Keratinocyte (primary cell): ENCODE results near the gene MFAP4. TPM values are rescaled to one million over a fixed set of nuclear protein-coding genes. Genes with fewer than 3 reads are reported as not detected.

Experiments
- DNase-seq: peaks from one replicate; pipeline ENCODE4 v3.0.0-alpha.2; 2011; ENCODE audit warnings: low read depth, missing footprints, low spot score
- FAIRE-seq: peaks from 2 replicates; lab custom pipeline; 2011; peaks lifted over from hg19 to GRCh38; lab: Jason Lieb, UNC
- H2AFZ ChIP-seq: 2 replicates; pipeline ENCODE4 v1.6.0; 2012; ENCODE audit warnings: low read length, control low read depth, inconsistent platforms; ENCODE audit not compliant: control insufficient read depth
- H3K27ac ChIP-seq: 2 replicates; pipeline ENCODE4 v1.5.1; 2011; ENCODE audit warnings: low read length; ENCODE audit not compliant: control insufficient read depth, insufficient read depth
- H3K27me3 ChIP-seq: 3 replicates; pipeline ENCODE4 v1.6.0; 2011; ENCODE audit warnings: low read length; ENCODE audit not compliant: control insufficient read depth, insufficient read depth; ENCODE audit errors: extremely low read depth
- H3K36me3 ChIP-seq, 2 experiments: 2 replicates in 1 of 2; 3 replicates in 1 of 2; pipeline ENCODE4 v1.5.1; 2011; ENCODE audit warnings: low read length in 2 of 2, mild to moderate bottlenecking in 1 of 2; ENCODE audit not compliant: control insufficient read depth in 2 of 2, insufficient read depth in 2 of 2; ENCODE audit errors: extremely low read depth in 1 of 2
- H3K4me1 ChIP-seq: 3 replicates; pipeline ENCODE4 v1.5.1; 2011; ENCODE audit warnings: low read length; ENCODE audit not compliant: control insufficient read depth, insufficient read depth; ENCODE audit errors: extremely low read depth
- H3K4me2 ChIP-seq: 3 replicates; pipeline ENCODE4 v1.6.0; 2011; ENCODE audit warnings: low read depth, low read length; ENCODE audit not compliant: control insufficient read depth, insufficient read depth; ENCODE audit errors: extremely low read depth
- H3K4me3 ChIP-seq, 3 experiments: fragments of 200-600 bp in 1 of 3; sonication (generic) in 1 of 3; 2 replicates in 2 of 3; 3 replicates in 1 of 3; pipeline ENCODE4 v1.5.1; 2011 to 2016; ENCODE audit warnings: low read length in 3 of 3, mild to moderate bottlenecking in 3 of 3, control low read depth in 2 of 3, inconsistent platforms in 1 of 3, low read depth in 1 of 3, mixed read lengths in 1 of 3, mixed run types in 1 of 3, moderate library complexity in 1 of 3; ENCODE audit not compliant: control insufficient read depth in 2 of 3, insufficient read depth in 2 of 3; ENCODE audit errors: extremely low read depth in 1 of 3
- H3K79me2 ChIP-seq: 2 replicates; pipeline ENCODE4 v1.6.0; 2012; ENCODE audit warnings: low read length; ENCODE audit not compliant: control insufficient read depth, insufficient read depth
- H3K9ac ChIP-seq: 3 replicates; pipeline ENCODE4 v1.6.0; 2011; ENCODE audit warnings: low read length; ENCODE audit not compliant: control insufficient read depth, insufficient read depth; ENCODE audit errors: extremely low read depth
- H3K9me1 ChIP-seq: 3 replicates; pipeline ENCODE4 v1.6.0; 2011; ENCODE audit warnings: low read length; ENCODE audit not compliant: control insufficient read depth, insufficient read depth; ENCODE audit errors: extremely low read depth
- H3K9me3 ChIP-seq: 2 replicates; pipeline ENCODE4 v1.5.1; 2012; ENCODE audit warnings: low read depth, low read length; ENCODE audit not compliant: control insufficient read depth
- H4K20me1 ChIP-seq: 3 replicates; pipeline ENCODE4 v1.6.0; 2011; ENCODE audit warnings: low read length; ENCODE audit not compliant: control insufficient read depth, insufficient read depth; ENCODE audit errors: extremely low read depth
- CTCF ChIP-seq, 3 experiments: IDR thresholded peaks in 1 of 3; conservative IDR thresholded peaks in 1 of 3; optimal IDR thresholded peaks in 1 of 3; 2 replicates in 2 of 3; 3 replicates in 1 of 3; pipeline versions ENCODE3 to v1.5.1; 2011; ENCODE audit warnings: low read length in 3 of 3, mild to moderate bottlenecking in 3 of 3, moderate library complexity in 2 of 3, control low read depth in 1 of 3, inconsistent platforms in 1 of 3; ENCODE audit not compliant: insufficient read depth in 2 of 3; ENCODE audit errors: extremely low read depth in 1 of 3
- EZH2 ChIP-seq: IDR thresholded peaks from one replicate; pipeline ENCODE4 v1.6.1; 2012; ENCODE audit warnings: inconsistent platforms, mild to moderate bottlenecking, low read length, moderate library complexity
- dilution Hi-C: fragments of 300-500 bp; cut with MboI; formaldehyde crosslinking; loops from one replicate; pipeline ENCODE4 v1.7.0; 2020; ENCODE audit warnings: low sequenced_read_pairs; ENCODE audit not compliant: extremely low pct_ligation_motif_present
- polyA plus RNA-seq, 5 experiments: library from polyadenylated mRNA; depleted of rRNA in 3 of 5; stranded (reverse) in 3 of 5; stranded (forward) in 1 of 5; unstranded in 1 of 5; fragments of >200 nt; gene quantifications; 1 replicate in 1 of 5; 2 replicates in 3 of 5; 3 replicates in 1 of 5; pipeline versions ENCODE4 v1.2.1 to v1.2.3, GENCODE V29; 2011 to 2012; ENCODE audit warnings: missing spikeins in 2 of 5, low read depth in 1 of 5, low replicate concordance in 1 of 5

Gene MFAP4
- polyA plus RNA-seq, 1 donor (not counting 4 experiments of a cell fraction or from before 2014, with no cell fraction given), result not detected

GRCh38 chr17:19398301-19399181 is 11.6 kb upstream of the MFAP4 start:
- DNase-seq, result no peak
- no peak overlapping the region for H3K4me2 ChIP-seq

GRCh38 chr17:19397556-19398041 is 10.6 kb upstream of the MFAP4 start:
- Histone ChIP-seq H3K4me1 (peaks cover 11% of the 10 kb centered on the region), H2AFZ (peak overlapping the region; percentile 26), H3K27ac (no peak overlapping the region), H3K4me2 (no peak overlapping the region), H3K4me3 (no peak overlapping the region), H3K9me3 (no peaks in the 10 kb centered on the region), H3K9ac (no peak overlapping the region), H3K27me3 (no peaks in the 10 kb centered on the region), H3K79me2 (no peaks in the 10 kb centered on the region), H4K20me1 (no peaks in the 10 kb centered on the region), H3K9me1 (no peaks in the 10 kb centered on the region), H3K36me3 (no peaks in the 10 kb centered on the region)
- DNase-seq (no peak), FAIRE-seq (no peak)
- TF ChIP-seq CTCF (optimal IDR thresholded peaks at IDR 0.05 in 1 of 3, IDR thresholded peaks at IDR 0.05 in 1 of 3, conservative IDR thresholded peaks at IDR 0.05 in 1 of 3; ENCODE audit: extremely low read depth in 1 of 3, insufficient read depth in 2 of 3, low read length in 3 of 3) (peak; percentile 19 to 46 (median 43)), EZH2 (no peak)
- dilution Hi-C loops, result no loop called here

More at GRCh38 chr17:19398301-19399181, 11.6 kb upstream of the MFAP4 start:
- TF ChIP-seq CTCF (optimal IDR thresholded peaks at IDR 0.05 in 1 of 3, IDR thresholded peaks at IDR 0.05 in 1 of 3, conservative IDR thresholded peaks at IDR 0.05 in 1 of 3; ENCODE audit: extremely low read depth in 1 of 3, insufficient read depth in 2 of 3, low read length in 3 of 3) (no peak), EZH2 (no peak)
- Histone ChIP-seq H3K36me3 (no peaks in the 10 kb centered on the region), H3K9me1 (no peaks in the 10 kb centered on the region), H3K9ac (no peak overlapping the region), H2AFZ (no peak overlapping the region), H3K79me2 (no peaks in the 10 kb centered on the region), H3K27ac (no peak overlapping the region), H3K9me3 (no peaks in the 10 kb centered on the region), H3K27me3 (no peaks in the 10 kb centered on the region), H4K20me1 (no peaks in the 10 kb centered on the region), H3K4me1 (peaks cover 11% of the 10 kb centered on the region), H3K4me3 (no peak overlapping the region)
- no peak for FAIRE-seq
- dilution Hi-C loops, result no loop called here
